Upper lobe of right lung (tissue), 1 donor: ENCODE measurements around the gene CDC42EP2. TPM values are rescaled to one million over a fixed set of nuclear protein-coding genes. Genes with fewer than 3 reads are reported as not detected.

Experiments
- ATAC-seq: fragments of 200-7000 bp; cut with Tn5 transposase; one replicate; pipeline ENCODE4 v1.9.1; 2020; ENCODE audit warnings: mild to moderate bottlenecking, moderate library complexity
- DNase-seq: peaks from one replicate; pipeline ENCODE4 v3.0.0-alpha.2; 2020
- H3K27ac ChIP-seq: fragments of 200-600 bp; one replicate; pipeline ENCODE4 v1.8.0; 2022
- H3K27me3 ChIP-seq: fragments of 200-600 bp; one replicate; pipeline ENCODE4 v1.8.0; 2022; ENCODE audit warnings: mild to moderate bottlenecking
- H3K36me3 ChIP-seq: fragments of 200-600 bp; one replicate; pipeline ENCODE4 v1.8.0; 2022
- H3K4me1 ChIP-seq: fragments of 200-600 bp; one replicate; pipeline ENCODE4 v1.8.0; 2022
- H3K4me3 ChIP-seq: fragments of 200-600 bp; one replicate; pipeline ENCODE4 v1.8.0; 2022; ENCODE audit warnings: mild to moderate bottlenecking
- H3K9me3 ChIP-seq: fragments of 200-600 bp; one replicate; pipeline ENCODE4 v1.8.0; 2022
- CTCF ChIP-seq: fragments of 200-600 bp; IDR thresholded peaks from one replicate; pipeline ENCODE4 v1.8.0; 2022; ENCODE audit warnings: antibody characterized with exemption
- intact Hi-C: fragments of 100-400 bp; cut with DNase I; formaldehyde crosslinking; loops from one replicate; pipeline ENCODE4 v1.11.0; 2022
- total RNA-seq: library from RNA; stranded (reverse); fragmentation: NEBNext Ultra II Directional; extraction: Animal tissue kit (Norgen Biotek cat#: 25700); gene quantifications from one replicate; pipeline ENCODE4 v1.2.1, GENCODE V29; 2021
- donor health status: DM: no; HTN: yes; CAD: no; lungs with severe emphysema.

Gene CDC42EP2
- total RNA-seq, 1 donor from 2014 or later: 27.5 TPM

DNA sequence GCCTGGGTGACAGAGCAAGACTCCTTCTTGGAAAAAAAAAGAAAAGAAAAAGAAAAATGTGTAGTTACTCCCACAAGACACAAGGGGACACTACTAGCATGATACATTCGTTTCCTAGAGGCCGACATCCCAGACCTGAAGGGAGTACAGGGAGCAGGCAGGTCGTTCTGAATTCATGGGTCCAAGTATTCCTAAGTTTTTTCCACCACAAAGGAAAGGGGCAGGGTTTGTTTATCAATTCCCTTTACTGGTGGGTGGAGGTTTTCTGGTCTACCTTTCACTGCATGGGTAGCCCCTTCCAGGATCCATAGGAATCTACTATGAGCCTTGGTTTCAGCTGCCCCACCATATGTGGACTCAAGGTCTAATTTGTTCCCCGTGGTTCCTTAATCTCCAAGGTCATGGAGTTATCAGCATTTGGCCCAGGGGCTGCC, 51.7 kb downstream of the CDC42EP2 start:
- intact Hi-C loops: no loop called here
- Histone ChIP-seq H3K4me1 (peaks cover 9% of the 10 kb centered on the region), H3K27ac (no peak overlapping the region), H3K9me3 (no peaks in the 10 kb centered on the region), H3K27me3 (no peaks in the 10 kb centered on the region), H3K4me3 (no peak overlapping the region), H3K36me3 (no peaks in the 10 kb centered on the region)
- TF ChIP-seq CTCF: peak; percentile 82
- DNase-seq (no peak), ATAC-seq (peak; percentile 87)

GRCh38 chr11:65370659-65371049, 56.0 kb downstream of the CDC42EP2 start:
- H3K4me3 ChIP-seq: no peak overlapping the region
- no peaks in the 10 kb centered on the region for H3K36me3 ChIP-seq
- peaks cover 4% of the 10 kb centered on the region for H3K4me1 ChIP-seq
- ATAC-seq (no peak), DNase-seq (no peak)
- H3K9me3 ChIP-seq: no peaks in the 10 kb centered on the region
- H3K27me3 ChIP-seq: no peaks in the 10 kb centered on the region
- intact Hi-C loops: loop anchor here (10.0 kb wide), 2 partner anchors 84 to 144 kb away; no protein-coding TSS in a partner anchor
- H3K27ac ChIP-seq: peak overlapping the region; percentile 33
- TF ChIP-seq CTCF: no peak

Other genes starting within 250 kb of the CDC42EP2 start
- gene CDCA5, start 230.8 kb upstream of the CDC42EP2 start, total RNA-seq: 1.7 TPM
- gene ZFPL1, start 230.6 kb upstream of the CDC42EP2 start, total RNA-seq: 32.1 TPM
- 101 TPM for gene VPS51, start 218.7 kb upstream of the CDC42EP2 start, total RNA-seq
- gene TM7SF2, start 203.0 kb upstream of the CDC42EP2 start, total RNA-seq: 39.0 TPM
- 7.5 TPM for gene ZNHIT2, start 197.2 kb upstream of the CDC42EP2 start, total RNA-seq
- gene FAU, start 192.7 kb upstream of the CDC42EP2 start, total RNA-seq: 754 TPM
- gene MRPL49, start 192.5 kb upstream of the CDC42EP2 start, total RNA-seq: 53.7 TPM
- 69.0 TPM for gene SYVN1, start 180.3 kb upstream of the CDC42EP2 start, total RNA-seq
- gene SPDYC, start 144.6 kb upstream of the CDC42EP2 start, total RNA-seq: not detected
- gene CAPN1, start 132.9 kb upstream of the CDC42EP2 start, total RNA-seq: 179 TPM
- 9.5 TPM for gene POLA2, start 52.9 kb upstream of the CDC42EP2 start, total RNA-seq
- 53.7 TPM for gene DPF2, start 19.0 kb downstream of the CDC42EP2 start, total RNA-seq
- 0.43 TPM for gene TIGD3, start 39.9 kb downstream of the CDC42EP2 start, total RNA-seq
- gene SLC25A45, start 67.8 kb downstream of the CDC42EP2 start, total RNA-seq: 11.5 TPM
- 37.1 TPM for gene FRMD8, start 71.8 kb downstream of the CDC42EP2 start, total RNA-seq
- 1,120 TPM for gene NEAT1, start 107.9 kb downstream of the CDC42EP2 start, total RNA-seq
- gene MALAT1, start 184.2 kb downstream of the CDC42EP2 start, total RNA-seq: 11,917 TPM
- gene SCYL1, start 210.2 kb downstream of the CDC42EP2 start, total RNA-seq: 74.4 TPM
- gene LTBP3, start 243.5 kb downstream of the CDC42EP2 start, total RNA-seq: 128 TPM